ENCODE results near the gene DEFB110. TPM values are rescaled to one million over a fixed set of nuclear protein-coding genes. Genes with fewer than 3 reads are reported as not detected.

DEFB110 gene
- total RNA-seq, 2 experiments from 2014 or later, result not detected

- DNase-seq, result no peak
- Mint-ChIP-seq H3K27ac (no peak overlapping the region), H3K36me3 (ENCODE audit: low read depth) (no peaks in the 10 kb centered on the region), H3K27me3 (no peaks in the 10 kb centered on the region), H3K4me3 (no peak overlapping the region), H3K9me3 (no peaks in the 10 kb centered on the region), H3K4me1 (no peaks in the 10 kb centered on the region)
- CTCF ChIA-PET, result no interaction called here
- POLR2A ChIA-PET, result no interaction called here
These were observed 35.2 kb downstream of the DEFB110 start for GRCh38 chr6:49986551-49986950.

DNA sequence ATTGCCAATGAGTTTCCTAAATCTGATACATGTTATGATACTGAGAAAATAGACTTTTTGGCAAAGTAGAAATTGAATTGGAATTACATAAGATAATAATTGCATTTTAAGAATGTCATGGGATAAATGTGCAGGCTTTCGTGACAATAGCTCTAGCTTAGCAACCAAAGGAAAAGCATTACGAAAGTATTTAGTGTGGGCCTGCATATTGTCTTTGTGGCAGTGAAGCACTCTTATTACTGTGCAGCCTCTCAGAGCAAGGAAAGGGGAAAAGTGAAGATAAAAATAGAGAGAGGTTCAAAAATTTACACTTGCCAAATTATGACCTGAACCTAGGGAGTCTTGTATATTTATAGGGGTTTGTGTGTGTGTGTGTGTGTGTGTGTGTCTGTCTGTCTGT, 39.7 kb downstream of the DEFB110 start:
- H3K4me3 Mint-ChIP-seq, result no peak overlapping the region
- POLR2A ChIA-PET, result no interaction called here
- CTCF ChIA-PET, result no interaction called here

DNA sequence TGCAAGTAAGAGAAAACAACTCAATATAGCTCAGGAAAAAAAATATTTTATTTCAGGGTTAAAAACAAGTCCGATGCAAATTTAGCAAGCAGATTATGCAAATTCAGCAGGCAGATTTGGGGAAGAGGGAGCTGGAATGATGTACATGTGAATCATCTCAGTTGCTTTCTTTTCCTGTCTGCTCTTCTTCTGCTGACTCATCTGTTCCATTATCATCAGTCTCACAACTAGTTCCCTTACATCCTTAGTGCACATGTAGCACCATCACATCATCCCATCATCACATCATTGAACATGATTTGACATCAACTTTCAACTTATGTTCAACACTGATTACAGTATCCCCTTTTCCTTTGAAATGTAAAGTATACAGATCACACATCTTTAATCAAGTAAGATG, 40.9 kb downstream of the DEFB110 start:
- no peak overlapping the region for H3K4me3 Mint-ChIP-seq
- H3K27me3 Mint-ChIP-seq, result no peaks in the 10 kb centered on the region
- DNase-seq, result no peak
- no peaks in the 10 kb centered on the region for H3K36me3 Mint-ChIP-seq (ENCODE audit: low read depth)
- CTCF ChIA-PET, result no interaction called here
- no peak overlapping the region for H3K27ac Mint-ChIP-seq
- peaks cover 10% of the 10 kb centered on the region for H3K4me1 Mint-ChIP-seq
- POLR2A ChIA-PET, result no interaction called here
- peaks cover 3% of the 10 kb centered on the region for H3K9me3 Mint-ChIP-seq

More for the DNA sequence above, 39.7 kb downstream of the DEFB110 start:
- Mint-ChIP-seq H3K36me3 (ENCODE audit: low read depth) (no peaks in the 10 kb centered on the region), H3K4me1 (peaks cover 10% of the 10 kb centered on the region), H3K27ac (no peak overlapping the region), H3K27me3 (no peaks in the 10 kb centered on the region), H3K9me3 (peaks cover 2% of the 10 kb centered on the region)
- DNase-seq, result no peak

DNA sequence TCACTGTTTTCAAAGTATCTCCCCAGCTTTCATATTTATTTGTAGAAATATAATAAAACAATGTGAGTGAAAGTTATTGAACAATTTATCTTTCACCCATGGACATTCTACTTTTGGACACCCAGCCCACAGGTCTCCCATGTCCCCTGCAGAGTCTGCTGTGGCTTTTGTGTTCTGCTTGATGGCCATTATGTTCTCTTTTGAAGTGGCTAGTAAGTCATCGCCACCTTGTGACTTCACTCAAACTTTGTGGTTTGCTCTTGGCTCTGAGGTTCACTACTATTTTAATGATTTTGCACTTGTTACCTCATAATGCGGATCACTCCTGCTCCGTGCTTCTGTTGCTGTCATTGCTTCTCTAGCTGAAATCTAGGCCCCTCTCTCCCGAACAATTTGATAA, 42.2 kb downstream of the DEFB110 start:
- no peak overlapping the region for H3K4me3 Mint-ChIP-seq
- POLR2A ChIA-PET, result no interaction called here

DNA sequence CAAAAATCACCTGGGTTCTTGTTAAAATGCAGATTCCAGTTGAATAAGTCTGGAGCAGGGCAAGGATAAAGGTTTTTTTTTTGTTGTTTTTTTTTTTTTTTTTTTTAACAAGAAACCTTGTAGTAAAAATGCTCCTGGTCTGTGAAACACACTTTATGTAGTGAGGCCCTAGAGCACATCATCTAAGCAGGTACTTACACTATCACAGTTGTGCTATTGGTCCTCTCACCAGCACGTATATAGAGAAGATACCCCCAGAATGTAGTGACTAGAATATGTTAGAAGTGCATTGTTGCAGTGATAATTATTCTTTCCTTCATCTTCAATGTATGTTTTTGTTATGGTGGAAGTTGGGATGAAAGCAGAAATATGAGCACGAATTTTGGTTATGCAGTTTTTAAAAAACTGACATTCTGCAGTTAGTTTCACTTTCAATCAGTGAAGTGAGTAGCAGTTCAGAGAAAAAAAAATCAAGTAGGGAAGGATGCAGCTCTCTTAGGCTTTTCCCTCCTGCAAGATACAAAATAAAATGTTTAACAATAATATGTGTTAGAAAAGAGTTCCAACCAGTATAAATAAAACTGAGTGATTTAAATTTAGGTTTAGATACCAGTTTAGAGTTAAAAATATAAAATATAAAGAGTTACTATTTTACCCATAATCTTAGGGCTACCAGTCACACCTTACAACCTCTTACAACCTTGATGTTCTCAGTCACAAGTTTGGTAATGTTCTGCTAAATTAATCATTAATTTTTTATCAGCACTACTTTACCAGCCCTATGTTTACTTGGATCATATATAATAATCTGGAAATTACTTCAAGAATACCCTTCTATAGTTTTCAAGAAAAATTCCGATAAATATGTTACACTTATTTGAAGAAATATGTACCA, 43.2 kb downstream of the DEFB110 start:
- H3K27me3 Mint-ChIP-seq, result no peaks in the 10 kb centered on the region
- peak overlapping the region; percentile 68 for H3K4me3 Mint-ChIP-seq
- POLR2A ChIA-PET, result no interaction called here
- CTCF ChIA-PET, result no interaction called here
- H3K9me3 Mint-ChIP-seq, result peaks cover 3% of the 10 kb centered on the region
- H3K27ac Mint-ChIP-seq, result no peak overlapping the region
- no peaks in the 10 kb centered on the region for H3K36me3 Mint-ChIP-seq (ENCODE audit: low read depth)
- DNase-seq, result no peak
- H3K4me1 Mint-ChIP-seq, result peaks cover 10% of the 10 kb centered on the region

More for the DNA sequence above, 42.2 kb downstream of the DEFB110 start:
- Mint-ChIP-seq H3K27me3 (no peaks in the 10 kb centered on the region), H3K9me3 (peaks cover 3% of the 10 kb centered on the region), H3K4me1 (peaks cover 10% of the 10 kb centered on the region), H3K36me3 (ENCODE audit: low read depth) (no peaks in the 10 kb centered on the region), H3K27ac (no peak overlapping the region)
- CTCF ChIA-PET, result no interaction called here
- no peak for DNase-seq

- no peak for DNase-seq
- no peak within 1 kb of the TSS for H3K4me3 Mint-ChIP-seq
- H3K9me3 Mint-ChIP-seq, result peaks cover 2% of the 10 kb centered on the region
- POLR2A ChIA-PET, result no interaction called here
- no peak within 1 kb of the TSS for H3K27ac Mint-ChIP-seq
- no peaks in the 10 kb centered on the region for H3K27me3 Mint-ChIP-seq
- no peaks in the 10 kb centered on the region for H3K4me1 Mint-ChIP-seq
- CTCF ChIA-PET, result no interaction called here
- H3K36me3 Mint-ChIP-seq (ENCODE audit: low read depth), result no peaks in the 10 kb centered on the region
These were observed 52.2 kb downstream of the DEFB110 start, which contains the start of gene DEFB113 for GRCh38 chr6:49969605-49970004. Gene DEFB113, minus strand, starts transcription at chr6:49969625. Its CDS starts 0 bp downstream, at chr6:49969625.

Other genes with a start within 250 kb of the DEFB110 start
- gene PGK2, start 234.7 kb downstream of the DEFB110 start, total RNA-seq, result not detected
- not detected for gene CRISP1, start 155.5 kb downstream of the DEFB110 start, total RNA-seq
- not detected for gene DEFB114, start 57.8 kb downstream of the DEFB110 start, total RNA-seq
- gene DEFB113, start 52.4 kb downstream of the DEFB110 start, total RNA-seq, result not detected
- not detected for gene DEFB112, start 27.9 kb upstream of the DEFB110 start, total RNA-seq

Data from activated CD4-positive, alpha-beta memory T cell treated with anti-CD3 and anti-CD28 coated beads, Interleukin-2, amount 10 ng/mL, durations not matched to agents 7 days and 5 days (primary cell).